ENCODE measurements around the gene SEMA5A. TPM values are rescaled to one million over a fixed set of nuclear protein-coding genes. Genes with fewer than 3 reads are reported as not detected.

The SEMA5A gene
- total and polyA plus RNA-seq, 2 of the 8 experiments (the other 6 are each of a cell fraction or from before 2014, with no cell fraction given) = 5.3 to 8.9 TPM

DNA sequence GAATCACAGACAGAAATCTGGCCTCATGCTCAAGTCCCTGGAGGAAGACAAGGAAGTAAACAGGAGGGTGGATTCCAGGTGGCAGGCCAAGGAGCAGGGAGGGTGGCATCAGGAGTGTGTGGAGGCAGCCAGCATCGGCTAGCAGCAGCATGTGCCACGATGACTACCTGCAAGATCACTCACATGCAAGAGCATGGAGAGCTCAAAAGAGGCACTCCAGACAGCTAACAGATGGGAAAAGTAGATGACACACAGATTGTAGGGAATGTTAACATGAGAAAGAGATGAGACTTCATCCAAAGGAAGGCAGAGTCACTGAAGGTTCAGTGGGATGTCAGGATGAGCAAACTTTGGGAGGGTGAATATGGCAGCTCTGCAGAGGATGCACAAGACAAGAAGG is 104.3 kb downstream of the SEMA5A start:
- no peak overlapping the region for H2BK12ac ChIP-seq (ENCODE audit: low read depth, low read length)
- H3K9ac ChIP-seq (replicated peaks in 1 of 4; ENCODE audit: extremely low read depth in 1 of 4, low read depth in 3 of 4, low read length in 3 of 4) = no peak overlapping the region
- no peaks in the 10 kb centered on the region for H3K79me2 ChIP-seq (ENCODE audit: control insufficient read depth in 1 of 2, insufficient read depth in 2 of 2, low read length in 2 of 2)
- ChIA-PET CTCF (ENCODE audit: partially characterized antibody) (interaction anchor here (1.0 kb wide), 1 partner anchor 72 kb away, joined by 3 read pairs; no protein-coding TSS in a partner anchor), POLR2A (ENCODE audit: partially characterized antibody) (no interaction called here)
- H3K9me3 ChIP-seq (ENCODE audit: insufficient read depth in 2 of 2, low read depth in 1 of 2, low read length in 1 of 2) = peaks cover 4 to 8% of the 10 kb centered on the region in 2 experiments; a peak in 2 of 4 replicates
- no peaks in the 10 kb centered on the region for H4K20me1 ChIP-seq (replicated peaks in 1 of 2; ENCODE audit: control insufficient read depth in 1 of 2, insufficient read depth in 2 of 2, low read length in 2 of 2)
- H4K5ac ChIP-seq (ENCODE audit: insufficient read length, low read depth, low read length) = no peak overlapping the region
- no peak overlapping the region for H3K14ac ChIP-seq (ENCODE audit: insufficient read length)
- H3K56ac ChIP-seq (replicated peaks; ENCODE audit: insufficient read length, low read depth, low read length) = no peak overlapping the region
- no peak overlapping the region for H3K18ac ChIP-seq (ENCODE audit: extremely low read depth, low read length)
- H2BK15ac ChIP-seq (ENCODE audit: low read length) = no peak overlapping the region
- no peak for DNase-seq (ENCODE audit: low read depth in 1 of 2, low spot score in 2 of 2)
- no peak overlapping the region for H3K4me2 ChIP-seq (ENCODE audit: insufficient read depth in 1 of 2, low read depth in 2 of 2, low read length in 2 of 2)
- no peaks in the 10 kb centered on the region for H3K27me3 ChIP-seq (replicated peaks in 1 of 4; ENCODE audit: control insufficient read depth in 3 of 4, extremely low read depth in 1 of 4, insufficient read depth in 3 of 4, low read length in 3 of 4)
- no peak overlapping the region for H2BK20ac ChIP-seq (ENCODE audit: low read length)
- no peak overlapping the region for H3K27ac ChIP-seq (ENCODE audit: low read depth, low read length)
- no peak overlapping the region for H3K23ac ChIP-seq (ENCODE audit: insufficient read length)
- no peaks in the 10 kb centered on the region for H3K79me1 ChIP-seq (ENCODE audit: low read depth, low read length)
- H4K8ac ChIP-seq (ENCODE audit: extremely low read depth, insufficient read depth, low read length) = no peak overlapping the region
- no peak overlapping the region for H4K91ac ChIP-seq (replicated peaks; ENCODE audit: insufficient read length, low read length)
- WGBS, 2 experiments (ENCODE audit: extremely low coverage in 1 of 2, insufficient coverage in 1 of 2, insufficient read length in 1 of 2, insufficient replicate concordance in 2 of 2, low coverage in 1 of 2, low lambda C conversion rate in 2 of 2, missing lambda C conversion rate in 1 of 2) = 78% methylated on average over 2 of the region's 2 CpGs; no CpG with 5 or more reads in 1 of the 2 experiments
- no peak for FAIRE-seq
- H3K4me1 ChIP-seq (replicated peaks in 1 of 4; ENCODE audit: control insufficient read depth in 3 of 4, insufficient read depth in 4 of 4, low read length in 3 of 4) = no peaks in the 10 kb centered on the region
- no peak overlapping the region for H2AK5ac ChIP-seq (ENCODE audit: low read depth, low read length)
- H3K36me3 ChIP-seq (ENCODE audit: control insufficient read depth in 2 of 4, insufficient read depth in 4 of 4, low read length in 3 of 4) = no peaks in the 10 kb centered on the region; a peak in 2 of 8 replicates
- H3K23me2 ChIP-seq (ENCODE audit: low read depth, low read length) = no peaks in the 10 kb centered on the region
- H3K4me3 ChIP-seq (ENCODE audit: extremely low read depth in 1 of 4, insufficient read depth in 2 of 4, low read depth in 3 of 4, low read length in 4 of 4) = no peak overlapping the region
- no peak overlapping the region for H2BK120ac ChIP-seq (replicated peaks; ENCODE audit: low read depth, low read length)
- H3K4ac ChIP-seq (replicated peaks; ENCODE audit: insufficient read length, low read depth, low read length) = no peak overlapping the region
- H2BK5ac ChIP-seq (ENCODE audit: low read depth, low read length) = no peak overlapping the region
- no peak overlapping the region for H2AFZ ChIP-seq (ENCODE audit: low read length)
- TF ChIP-seq SP2 (IDR thresholded peaks at IDR 0.05; ENCODE audit: low read length) (no peak), JUND (IDR thresholded peaks at IDR 0.05; ENCODE audit: low read length) (no peak), RBBP5 (IDR thresholded peaks at IDR 0.05; ENCODE audit: borderline replicate concordance, low read depth, low read length) (no peak), BCL11A (IDR thresholded peaks at IDR 0.05; ENCODE audit: low read depth in 2 of 2, low read length in 2 of 2) (no peak), HDAC6 (IDR thresholded peaks at IDR 0.05; ENCODE audit: low read depth, low read length) (no peak), POLR2A (IDR thresholded peaks at IDR 0.05; ENCODE audit: control extremely low read depth in 1 of 2, low read depth in 2 of 2, low read length in 2 of 2) (no peak), SIRT6 (IDR thresholded peaks at IDR 0.05; ENCODE audit: low read length) (no peak), POU5F1 (IDR thresholded peaks at IDR 0.05; ENCODE audit: low read depth, low read length) (no peak), RAD21 (IDR thresholded peaks at IDR 0.05 in 1 of 2, conservative IDR thresholded peaks at IDR 0.05 in 1 of 2; ENCODE audit: low read depth in 2 of 2, low read length in 2 of 2) (no peak), FOSL1 (IDR thresholded peaks at IDR 0.05; ENCODE audit: insufficient read depth, low read depth, low read length) (no peak), CEBPB (IDR thresholded peaks at IDR 0.05; ENCODE audit: low read depth, low read length) (no peak), NRF1 (IDR thresholded peaks at IDR 0.05; ENCODE audit: low read depth, low read length) (no peak)
- TF ChIP-seq, protein P1, sequence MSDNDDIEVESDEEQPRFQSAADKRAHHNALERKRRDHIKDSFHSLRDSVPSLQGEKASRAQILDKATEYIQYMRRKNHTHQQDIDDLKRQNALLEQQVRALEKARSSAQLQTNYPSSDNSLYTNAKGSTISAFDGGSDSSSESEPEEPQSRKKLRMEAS (IDR thresholded peaks at IDR 0.05) = no peak

Measured in H1 (cell line).